Pancreas (tissue), 10 donors: ENCODE results near the gene CCDC89. TPM values are rescaled to one million over a fixed set of nuclear protein-coding genes. Genes with fewer than 3 reads are reported as not detected.

Experiments
- ATAC-seq, 4 donors: fragments of 200-7000 bp; cut with Tn5 transposase; one replicate each; pipeline versions ENCODE4 v1.8.0 to v1.9.1; 2020; ENCODE audit warnings: mild to moderate bottlenecking in 4 of 4, moderate library complexity in 4 of 4
- DNase-seq, 6 donors: peaks; one replicate each; pipeline ENCODE4 v3.0.0-alpha.2; 2020
- FAIRE-seq: peaks from 2 replicates; lab custom pipeline; 2012; peaks lifted over from hg19 to GRCh38; lab: Jason Lieb, UNC
- H3K27ac ChIP-seq, 4 donors: fragments of 200-600 bp; sonication (generic); 1 replicate in 3 of 4; 2 replicates in 1 of 4; pipeline versions ENCODE4 v1.5.0 to v1.8.0; 2020
- H3K27me3 ChIP-seq, 4 donors: fragments of 200-600 bp; one replicate each; pipeline ENCODE4 v1.8.0; 2021
- H3K36me3 ChIP-seq, 3 donors: fragments of 200-600 bp; sonication (generic) in 1 of 3; one replicate each; pipeline versions ENCODE4 v1.5.0 to v1.8.0; 2020 to 2021
- H3K4me1 ChIP-seq, 3 donors: fragments of 200-600 bp; one replicate each; pipeline ENCODE4 v1.8.0; 2021
- H3K4me3 ChIP-seq, 4 donors: fragments of 200-600 bp; sonication (generic) in 2 of 4; one replicate each; pipeline versions ENCODE4 v1.5.0 to v1.8.0; 2020 to 2021
- H3K9me3 ChIP-seq, 4 donors: fragments of 200-600 bp; one replicate each; pipeline ENCODE4 v1.8.0; 2021
- WGBS, 2 donors: extraction: QIAGEN DNeasy Blood & Tissue Kit; methylation state at CpG; one replicate each; pipeline ENCODE4 v1.1.7; 2013; 5-methylcytosine and 5-hydroxymethylcytosine counted together
- intact Hi-C, 3 donors: fragments of 100-400 bp; cut with DNase I; formaldehyde crosslinking; loops; one replicate each; pipeline versions ENCODE4 v1.11.1 to v1.14.2; 2022
- polyA plus RNA-seq, 2 donors: library from polyadenylated mRNA; stranded (reverse); fragments of 200-250 nt; gene quantifications; one replicate each; pipeline ENCODE4 v1.2.3, GENCODE V29; 2013
- total RNA-seq, 6 donors: library from RNA; stranded (reverse); fragmentation: NEBNext Ultra II Directional in 4 of 6; extraction: Animal tissue kit (Norgen Biotek cat#: 25700) in 4 of 6; gene quantifications; one replicate each; pipeline versions ENCODE4 v1.2.1 to v1.2.4, GENCODE V29; 2021 to 2023
- TF ChIP-seq, protein P1 (sequence below), 4 donors: fragments of 200-600 bp; sonication (generic) in 3 of 4; IDR thresholded peaks; one replicate each; pipeline versions ENCODE4 v1.5.0 to v1.8.0; 2021; ENCODE audit warnings: antibody characterized with exemption in 4 of 4
- donor health status: healthy with polysubstance abuse.
- donor health status: DM: no; HTN: no; CAD: no; lungs with moderate emphysema.
- donor health status: DM: no; HTN: no; CAD: no.
- donor health status: control.
- donor health status: control.
- donor health status: Bipolar disorder and iron deficiency.
- donor health status: DM: yes; HTN: yes; CAD: no.
- donor health status: DM: no; HTN: no; CAD: no.
- donor health status: DM: no; HTN: no; CAD: no.
- donor health status: DM: yes; HTN: yes; CAD: no.

The CCDC89 gene
- total RNA-seq (under 1 TPM in 2 of 6 donors, not detected in 4; 0.12 to 0.62 TPM), polyA plus RNA-seq (under 1 TPM; 0.11 to 0.31 TPM)

DNA sequence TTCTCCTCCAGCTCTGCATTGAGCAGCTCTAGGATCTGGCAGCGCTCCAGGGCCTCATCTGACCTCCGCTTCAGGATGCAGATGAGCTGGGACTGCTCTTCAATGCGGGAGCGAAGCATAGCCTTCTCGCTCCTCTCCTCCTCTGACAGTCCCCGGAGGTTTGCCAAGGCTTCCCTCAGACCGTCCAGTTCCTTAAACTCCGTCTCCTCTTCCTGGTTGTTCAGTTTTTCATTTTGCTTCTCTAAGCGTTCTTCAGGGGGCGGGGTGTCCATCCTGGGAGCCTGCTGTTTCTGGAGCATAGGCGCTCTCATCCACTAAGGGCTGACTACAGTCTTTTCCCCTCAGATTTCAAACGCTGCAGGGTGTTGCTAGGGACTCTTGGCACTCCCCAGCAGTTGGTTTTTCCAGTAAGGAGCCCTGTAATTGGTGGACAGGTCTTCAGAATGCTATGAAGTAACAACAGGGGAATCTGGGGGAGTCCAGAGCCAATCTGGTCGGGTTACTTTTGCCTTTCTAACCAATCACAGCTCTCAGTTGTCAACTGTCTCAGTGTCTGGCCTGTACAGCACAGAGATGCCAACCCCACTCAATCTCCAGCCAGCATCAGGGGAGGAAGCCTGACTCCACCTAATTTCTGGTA lies at the start of gene CCDC89:
Gene CCDC89, minus strand, starts transcription at position 376 of the 640 bp plus-strand sequence. Its CDS starts 65 bp downstream, at position 311.
- H3K4me3 ChIP-seq, result no peak within 1 kb of the TSS
- intact Hi-C loops, result no loop called here
- H3K27me3 ChIP-seq, result no peaks in the 10 kb centered on the region
- peaks cover 0 to 5% (median 5%) of the 10 kb centered on the region in 3 donors for H3K4me1 ChIP-seq
- WGBS, 2 donors, result 75 to 85% methylated on average over 13 of the region's 13 CpGs
- no peaks in the 10 kb centered on the region for H3K36me3 ChIP-seq
- peak; percentile 35 to 86 (median 60) for ATAC-seq
- peak in 3 of 6 donors; percentile 30 to 55 (median 41) for DNase-seq
- peak; percentile 77 for FAIRE-seq
- H3K9me3 ChIP-seq, result no peaks in the 10 kb centered on the region
- H3K27ac ChIP-seq, result no peak within 1 kb of the TSS
- TF ChIP-seq, protein P1, sequence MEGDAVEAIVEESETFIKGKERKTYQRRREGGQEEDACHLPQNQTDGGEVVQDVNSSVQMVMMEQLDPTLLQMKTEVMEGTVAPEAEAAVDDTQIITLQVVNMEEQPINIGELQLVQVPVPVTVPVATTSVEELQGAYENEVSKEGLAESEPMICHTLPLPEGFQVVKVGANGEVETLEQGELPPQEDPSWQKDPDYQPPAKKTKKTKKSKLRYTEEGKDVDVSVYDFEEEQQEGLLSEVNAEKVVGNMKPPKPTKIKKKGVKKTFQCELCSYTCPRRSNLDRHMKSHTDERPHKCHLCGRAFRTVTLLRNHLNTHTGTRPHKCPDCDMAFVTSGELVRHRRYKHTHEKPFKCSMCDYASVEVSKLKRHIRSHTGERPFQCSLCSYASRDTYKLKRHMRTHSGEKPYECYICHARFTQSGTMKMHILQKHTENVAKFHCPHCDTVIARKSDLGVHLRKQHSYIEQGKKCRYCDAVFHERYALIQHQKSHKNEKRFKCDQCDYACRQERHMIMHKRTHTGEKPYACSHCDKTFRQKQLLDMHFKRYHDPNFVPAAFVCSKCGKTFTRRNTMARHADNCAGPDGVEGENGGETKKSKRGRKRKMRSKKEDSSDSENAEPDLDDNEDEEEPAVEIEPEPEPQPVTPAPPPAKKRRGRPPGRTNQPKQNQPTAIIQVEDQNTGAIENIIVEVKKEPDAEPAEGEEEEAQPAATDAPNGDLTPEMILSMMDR (IDR thresholded peaks at IDR 0.05), result no peak

DNA sequence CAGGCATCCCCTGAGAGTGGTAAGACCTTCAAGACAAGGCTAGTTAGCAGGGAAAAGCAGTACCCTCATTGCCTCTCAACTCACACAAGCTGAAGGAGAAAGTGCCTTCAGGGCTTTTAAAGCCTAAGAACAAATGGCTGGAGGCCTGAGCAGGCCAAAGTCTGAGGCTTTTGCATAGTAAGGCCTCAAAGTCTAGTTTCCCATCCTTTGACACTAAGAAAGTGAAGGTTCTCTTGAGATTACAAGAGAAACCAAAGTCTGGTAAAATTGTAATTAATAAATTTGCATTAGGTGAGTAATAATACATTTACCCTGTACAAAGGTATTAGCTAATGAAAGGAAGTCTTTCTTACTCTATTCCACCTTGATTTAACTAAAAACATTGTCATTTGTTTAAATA lies 47.0 kb upstream of the CCDC89 start:
- FAIRE-seq, result no peak
- DNase-seq, result no peak
- H3K36me3 ChIP-seq, result no peaks in the 10 kb centered on the region
- H3K4me1 ChIP-seq, result no peaks in the 10 kb centered on the region
- intact Hi-C loops, result no loop called here
- no peak overlapping the region for H3K27ac ChIP-seq
- ATAC-seq, result no peak
- no peaks in the 10 kb centered on the region for H3K27me3 ChIP-seq
- H3K9me3 ChIP-seq, result no peaks in the 10 kb centered on the region
- no peak overlapping the region for H3K4me3 ChIP-seq
- TF ChIP-seq, protein P1 (IDR thresholded peaks at IDR 0.05), result no peak

DNA sequence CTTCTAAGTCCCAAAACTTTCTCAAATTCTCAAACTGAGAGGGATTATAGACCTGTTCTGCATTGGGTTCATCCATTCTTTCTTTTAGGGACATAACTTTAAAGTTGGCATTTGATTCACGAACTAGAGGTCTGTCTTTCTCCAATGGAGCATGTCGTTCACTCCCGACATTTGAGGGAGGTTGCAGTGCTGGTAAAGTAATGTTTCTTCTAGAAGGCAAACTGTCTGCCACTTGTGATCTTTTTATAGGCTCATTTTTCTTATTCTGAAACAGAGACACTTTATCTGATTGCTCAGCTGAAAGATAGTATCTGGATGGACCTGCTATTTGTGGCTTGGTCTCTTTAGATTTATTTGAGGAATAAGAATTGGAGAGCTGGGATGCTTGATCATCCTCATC lies 40.4 kb upstream of the CCDC89 start:
- Histone ChIP-seq H3K9me3 (no peaks in the 10 kb centered on the region), H3K36me3 (no peaks in the 10 kb centered on the region), H3K4me3 (no peak overlapping the region), H3K4me1 (no peaks in the 10 kb centered on the region), H3K27ac (no peak overlapping the region), H3K27me3 (no peaks in the 10 kb centered on the region)
- 86 to 93% methylated on average over 3 of the region's 3 CpGs for WGBS, 2 donors
- no peak for ATAC-seq
- no peak for FAIRE-seq
- TF ChIP-seq, protein P1 (IDR thresholded peaks at IDR 0.05), result no peak
- intact Hi-C loops, result no loop called here
- no peak for DNase-seq

DNA sequence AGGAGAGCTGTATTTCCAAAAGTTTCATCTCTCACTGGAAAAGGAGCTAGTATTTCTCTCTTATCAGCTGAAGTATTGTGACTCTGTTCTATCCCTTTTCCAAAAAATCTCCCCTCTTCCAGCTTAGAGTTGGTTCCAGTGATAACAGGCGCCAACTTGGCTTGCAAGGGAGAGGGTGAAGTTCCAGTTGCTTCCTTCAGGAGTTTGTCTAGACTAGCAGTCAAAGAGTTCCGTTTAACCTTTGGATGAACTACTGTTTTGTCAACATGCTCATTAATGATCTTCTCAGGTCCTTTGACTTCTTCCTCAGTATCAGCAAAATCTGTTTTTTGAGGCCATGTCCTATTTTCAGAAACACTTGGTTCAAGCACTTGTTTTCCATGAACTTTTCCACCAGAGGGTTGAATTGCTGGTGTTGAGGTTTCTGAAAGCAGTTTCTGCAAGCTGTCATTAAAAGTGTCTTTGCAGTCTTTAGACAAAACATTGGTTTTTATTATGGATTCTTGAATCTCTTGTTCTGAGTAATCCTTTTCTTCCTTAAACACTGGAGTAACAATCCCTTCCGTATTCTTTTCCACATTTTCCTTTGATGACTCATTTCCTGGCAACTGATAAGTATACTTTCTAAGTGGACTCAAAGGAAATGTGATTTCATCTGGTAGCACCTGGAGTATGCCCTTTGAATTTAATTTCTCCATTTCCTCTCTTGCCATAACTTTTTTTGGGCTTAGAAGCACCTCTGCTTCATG lies 39.7 kb upstream of the CCDC89 start:
- no peaks in the 10 kb centered on the region for H3K4me1 ChIP-seq
- DNase-seq, result no peak
- no peak for FAIRE-seq
- 71% methylated on average over 3 of the region's 3 CpGs for WGBS, 2 donors
- H3K36me3 ChIP-seq, result no peaks in the 10 kb centered on the region
- intact Hi-C loops, result no loop called here
- peaks cover 0 to under 1% (median 0%) of the 10 kb centered on the region in 4 donors for H3K27me3 ChIP-seq
- no peak overlapping the region for H3K27ac ChIP-seq
- no peak overlapping the region for H3K4me3 ChIP-seq
- TF ChIP-seq, protein P1 (IDR thresholded peaks at IDR 0.05), result no peak
- H3K9me3 ChIP-seq, result no peaks in the 10 kb centered on the region
- peak in 2 of 4 donors; percentile 39 to 45 for ATAC-seq
